Renal pelvis (tissue), 4 donors: Measurements from ENCODE around the gene GCN1. TPM values are rescaled to one million over a fixed set of nuclear protein-coding genes. Genes with fewer than 3 reads are reported as not detected.

Experiments
- DNase-seq: peaks from one replicate; pipeline ENCODE4 v3.0.0-alpha.2; 2013
- polyA plus RNA-seq, 3 donors: library from polyadenylated mRNA; unstranded; fragments of 120-200 nt; gene quantifications; one replicate each; pipeline ENCODE4 v1.2.1, GENCODE V29; 2013; ENCODE audit not compliant: insufficient read length in 3 of 3

The GCN1 gene
- polyA plus RNA-seq, 3 donors = 55.3 to 73.2 (median 64.6) TPM

DNA sequence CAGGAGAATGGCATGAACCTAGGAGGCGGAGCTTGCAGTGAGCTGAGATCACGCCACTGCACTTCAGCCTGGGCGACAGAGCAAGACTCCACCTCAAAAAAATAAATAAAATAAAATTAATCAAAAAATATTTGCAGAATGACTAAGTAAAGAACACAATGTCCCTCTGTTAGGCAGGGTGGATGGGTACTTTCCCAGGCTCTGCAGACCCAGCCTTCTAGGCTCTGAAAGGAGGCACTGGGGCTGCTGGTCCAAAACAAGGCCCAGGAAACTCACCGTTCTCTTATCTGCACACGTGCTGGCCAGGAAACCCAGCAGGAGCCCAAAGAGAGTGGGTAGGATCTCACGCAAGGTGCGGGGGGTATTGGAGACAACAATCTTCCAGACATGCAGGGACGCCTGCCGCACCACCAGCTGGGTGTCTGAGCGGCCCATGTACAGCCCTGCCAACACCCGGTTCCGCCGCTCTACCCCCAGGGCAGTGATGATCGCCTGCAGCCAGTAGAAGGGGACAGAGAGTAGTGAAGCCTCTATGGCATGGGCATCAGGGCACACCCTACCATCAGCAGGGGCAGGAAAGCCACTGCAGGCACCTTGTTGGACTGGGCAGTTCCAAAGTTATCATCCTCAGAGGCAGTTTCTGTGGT is 52.2 kb downstream of the GCN1 start:
- DNase-seq = no peak

DNA sequence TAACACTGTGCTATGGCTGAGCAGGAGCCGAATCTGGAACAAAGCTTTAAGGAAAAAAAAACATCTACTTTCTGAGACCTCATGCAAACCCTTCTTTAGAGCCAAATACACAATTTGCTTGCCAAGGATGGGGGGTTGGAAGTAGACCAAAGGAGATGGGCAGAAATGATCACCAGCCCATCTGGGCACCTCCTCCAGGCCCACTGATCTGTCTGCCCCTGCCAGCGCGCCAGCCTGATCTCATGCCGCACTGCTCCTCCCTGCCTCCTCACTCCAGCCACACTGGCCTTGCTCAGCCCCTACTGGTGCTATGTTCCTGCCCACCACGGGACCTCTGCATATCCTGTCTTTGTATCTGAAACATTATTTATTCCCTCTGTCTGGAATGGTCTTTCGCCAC is 53.2 kb downstream of the GCN1 start:
- DNase-seq = no peak

DNA sequence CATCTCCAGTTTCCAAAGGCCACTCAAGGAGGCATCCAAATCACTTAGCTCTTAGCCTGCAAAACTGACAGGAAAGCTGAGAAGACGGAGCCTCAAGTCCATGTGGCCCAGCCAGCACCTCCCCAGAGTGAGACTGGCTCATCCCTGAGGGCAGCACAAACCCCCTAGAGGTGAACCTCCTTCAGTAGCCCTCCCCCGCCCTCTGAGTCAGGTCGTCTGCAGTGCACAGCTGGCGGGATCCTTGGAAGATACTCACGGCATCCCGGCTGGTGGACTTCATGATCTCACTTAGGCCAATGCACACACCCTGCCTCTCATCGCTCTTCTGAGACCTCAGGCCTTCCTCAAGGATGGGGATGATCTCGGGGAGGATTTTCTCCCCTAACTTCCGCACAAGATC is 53.9 kb downstream of the GCN1 start:
- DNase-seq = no peak

DNA sequence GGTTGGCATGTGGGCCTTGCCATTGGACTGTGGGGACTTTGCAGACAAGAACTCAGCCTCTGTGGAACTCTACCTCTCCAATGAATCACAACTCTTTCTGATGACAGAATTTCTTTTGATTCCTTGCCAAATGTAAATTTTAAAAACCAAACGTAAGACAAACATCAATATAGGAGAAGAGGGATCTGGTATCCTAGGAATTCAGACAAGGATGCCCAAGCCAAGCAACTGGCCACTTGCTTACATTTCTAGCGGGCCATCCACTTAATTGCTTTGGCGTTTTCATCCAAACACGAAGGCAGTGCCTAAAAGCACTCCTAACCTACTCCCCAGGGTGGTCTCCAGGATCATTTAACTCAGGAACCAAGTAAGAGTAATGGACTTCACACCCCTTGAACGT is 54.6 kb downstream of the GCN1 start:
- no peak for DNase-seq

DNA sequence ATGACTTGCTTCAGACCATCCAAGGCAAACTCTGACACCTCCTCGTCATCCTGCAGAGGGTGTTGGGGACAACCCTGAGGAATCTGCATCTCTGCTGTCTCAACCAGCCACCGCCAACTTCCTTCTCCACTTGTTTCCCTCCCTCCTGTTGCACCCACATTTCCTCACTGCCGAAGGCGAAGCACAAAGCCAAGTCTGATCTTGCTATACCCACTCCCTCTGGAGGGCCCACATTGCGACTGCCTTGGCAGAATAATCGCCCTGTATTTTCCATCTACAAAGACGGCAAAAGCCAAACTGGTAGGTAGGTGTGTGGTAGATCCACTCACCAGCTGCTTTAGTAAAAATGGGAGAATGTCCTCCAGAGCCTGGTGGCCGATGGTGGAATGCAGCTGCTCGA is 56.1 kb downstream of the GCN1 start:
- DNase-seq = no peak

DNA sequence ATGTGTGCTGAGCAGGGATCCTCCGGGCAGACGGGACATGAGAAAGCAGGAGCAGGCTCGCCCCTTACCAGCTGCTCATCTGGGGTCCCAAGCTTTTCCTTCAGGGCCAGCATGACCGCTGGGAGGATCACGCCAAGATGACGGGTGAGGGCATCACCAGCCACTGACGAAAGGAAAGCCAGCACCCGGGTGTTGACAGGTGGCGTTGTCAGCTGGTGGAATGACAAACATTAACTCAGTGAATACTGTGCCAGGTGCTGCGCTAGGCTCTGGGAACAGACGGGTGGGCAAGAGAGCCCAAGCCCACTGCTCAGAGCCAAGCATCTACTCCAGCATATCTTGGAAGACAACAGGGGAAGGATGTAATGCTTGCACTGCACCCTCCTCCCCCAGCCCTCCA is 56.7 kb downstream of the GCN1 start:
- no peak for DNase-seq

DNA sequence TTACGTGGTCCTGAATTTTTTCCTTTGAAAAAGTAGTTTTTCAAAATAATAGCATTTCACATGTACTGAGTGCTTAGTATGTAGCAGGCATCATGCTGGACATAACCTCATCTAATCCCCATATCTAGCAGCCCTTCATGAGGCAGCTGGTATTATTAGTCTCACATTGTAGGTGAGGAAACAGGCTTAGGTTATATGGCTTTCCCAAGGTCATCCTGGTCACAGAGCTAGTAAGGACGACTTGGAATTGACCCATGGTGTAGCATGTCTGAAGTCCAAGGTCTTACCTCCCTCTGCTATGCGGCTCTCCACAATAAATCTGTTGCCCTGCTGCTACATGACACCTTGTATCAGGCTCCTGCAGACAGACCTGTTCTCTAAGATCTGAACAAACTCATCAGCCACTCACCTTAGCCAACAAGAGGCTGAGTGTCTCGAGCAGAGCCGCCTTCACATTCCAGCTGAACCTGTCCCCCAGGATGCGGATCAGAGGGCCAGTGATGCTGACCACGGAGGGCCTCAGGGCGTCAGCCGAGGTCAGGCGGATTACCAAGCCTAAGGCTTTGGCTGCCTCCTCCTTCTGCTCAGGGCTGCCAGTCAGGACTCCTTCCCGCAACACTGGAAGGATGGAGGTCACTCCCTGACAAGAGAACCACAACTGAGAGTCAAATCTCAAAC is 58.3 kb downstream of the GCN1 start:
- DNase-seq = no peak

DNA sequence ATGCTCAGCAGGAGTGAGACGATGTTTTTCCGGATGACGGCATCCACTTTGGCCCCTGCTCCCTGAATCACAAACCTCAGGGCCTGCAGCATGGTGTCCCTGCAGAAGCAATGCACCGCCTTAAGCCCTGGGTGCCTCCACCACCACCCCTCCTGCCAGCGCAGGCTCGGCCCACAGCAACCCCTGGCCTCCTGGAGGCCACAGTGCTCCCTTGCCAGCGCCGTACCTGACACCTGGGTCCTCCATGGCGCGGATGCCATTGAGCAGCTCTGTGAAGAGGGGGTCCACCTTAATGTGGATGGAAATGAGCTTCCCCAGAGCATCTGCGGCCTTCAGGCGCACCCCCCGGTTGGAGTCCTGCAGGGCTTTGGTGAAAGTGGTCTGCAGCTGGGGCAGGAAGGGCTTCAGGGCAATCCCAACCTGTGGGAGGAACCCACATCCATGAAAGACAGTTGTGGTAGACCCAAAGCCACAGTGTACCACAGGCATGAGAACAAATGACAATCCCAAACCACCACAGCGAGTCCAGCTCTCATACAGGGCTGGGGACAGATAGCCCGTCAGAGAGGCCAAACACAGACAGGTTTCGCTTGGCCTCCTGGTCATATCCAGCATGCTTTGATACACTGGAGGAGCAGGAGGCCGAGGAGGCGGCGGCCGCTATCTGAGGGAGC is 60.1 kb downstream of the GCN1 start:
- DNase-seq = no peak

DNA sequence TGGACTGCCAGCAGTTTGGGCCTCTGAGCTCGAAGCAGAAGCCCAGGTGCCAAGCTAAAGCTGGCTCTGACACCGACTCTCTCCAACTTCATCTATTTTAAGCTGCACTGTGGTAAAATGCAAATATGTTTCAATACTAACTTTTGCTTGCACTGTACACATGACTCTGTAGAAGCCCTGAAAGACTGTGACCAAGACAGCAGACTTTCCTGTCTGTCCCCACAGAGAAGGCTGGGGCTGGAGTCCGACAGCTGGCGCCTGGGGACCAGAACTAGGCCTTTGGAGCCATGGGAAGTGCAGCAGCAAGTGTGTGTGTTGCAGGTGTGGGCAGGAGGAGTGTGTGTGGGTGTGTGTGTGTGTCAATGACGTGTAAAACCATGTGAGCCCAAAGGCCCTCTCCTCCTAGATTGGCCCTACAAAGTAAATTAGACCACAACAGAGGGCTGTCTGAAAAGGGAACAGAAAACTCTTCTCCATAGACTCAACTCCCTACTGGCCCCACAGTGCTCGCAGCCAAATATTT is 61.6 kb downstream of the GCN1 start:
- DNase-seq = no peak

DNA sequence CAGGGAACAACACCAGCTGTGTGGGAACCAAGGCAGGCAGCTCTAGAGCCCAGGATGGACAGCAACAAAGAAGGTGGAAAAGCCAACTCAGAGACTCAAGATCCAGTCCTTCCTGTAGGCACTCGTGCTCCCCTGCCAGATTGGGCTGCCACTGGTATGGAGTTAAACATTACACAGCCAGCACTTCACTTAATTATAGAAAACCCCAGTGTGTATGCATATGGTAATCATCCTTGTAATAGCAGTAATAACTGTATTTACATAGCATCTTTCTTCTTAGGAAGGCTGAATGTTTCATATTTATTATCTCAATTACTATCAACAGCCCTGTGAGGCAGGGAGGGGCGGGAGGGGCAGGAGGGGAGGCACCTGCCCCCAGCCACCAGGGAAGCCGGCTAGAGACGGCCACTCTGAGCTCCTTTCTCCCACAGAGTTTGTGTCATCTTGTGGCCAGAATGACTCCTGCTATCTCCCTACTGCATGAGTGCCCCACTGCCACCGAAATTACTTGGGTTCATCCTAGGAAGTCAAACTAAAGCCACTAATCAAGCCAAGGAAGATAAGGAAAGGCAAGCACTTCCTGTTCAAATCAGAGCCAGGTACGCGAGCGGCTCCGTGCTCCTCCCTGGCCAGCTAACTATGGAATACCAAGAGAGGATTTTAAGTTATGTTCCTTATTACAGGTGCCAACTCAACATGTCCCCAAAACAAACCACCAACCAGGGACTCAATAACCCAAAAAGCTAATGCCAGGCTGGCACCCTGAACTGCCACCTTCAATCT is 62.3 kb downstream of the GCN1 start:
- no peak for DNase-seq

DNA sequence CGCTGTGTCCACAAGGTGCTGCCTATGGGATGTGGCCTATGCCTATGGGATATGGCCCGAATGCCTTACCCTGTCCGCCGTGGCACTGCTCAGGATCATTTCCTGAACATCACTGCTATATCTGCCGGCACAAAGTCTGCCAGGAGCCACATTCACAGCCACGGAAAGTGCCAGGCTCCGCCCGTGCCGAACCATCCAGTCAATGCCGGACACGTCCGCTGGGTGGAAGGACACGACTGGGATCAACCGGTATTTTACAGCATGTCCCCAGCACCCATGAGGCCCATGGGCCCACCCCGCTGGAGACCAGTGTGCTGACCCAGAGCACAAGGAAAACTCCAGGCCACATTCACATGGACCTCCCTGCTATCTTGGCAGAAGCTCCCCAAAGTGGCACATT is 63.4 kb downstream of the GCN1 start:
- DNase-seq = no peak

DNA sequence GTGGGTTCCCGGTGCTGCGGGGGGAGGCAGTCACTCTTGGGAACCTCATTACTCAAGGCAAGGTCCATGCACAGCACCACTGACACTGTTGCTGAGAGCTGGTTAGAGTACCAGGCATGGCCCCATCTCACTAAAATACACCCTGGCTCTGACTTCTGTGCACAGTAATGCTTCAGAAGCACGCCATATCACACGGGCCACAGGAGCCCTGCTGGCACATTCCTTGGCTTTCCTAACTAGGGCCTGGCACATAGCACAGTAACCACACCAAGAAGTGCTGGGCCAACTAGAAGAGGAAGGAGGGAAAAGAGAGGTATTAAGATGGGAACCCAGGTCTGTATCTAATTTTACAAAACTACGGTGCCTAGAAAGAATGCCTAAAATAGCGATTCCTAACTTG is 64.5 kb downstream of the GCN1 start:
- no peak for DNase-seq

DNA sequence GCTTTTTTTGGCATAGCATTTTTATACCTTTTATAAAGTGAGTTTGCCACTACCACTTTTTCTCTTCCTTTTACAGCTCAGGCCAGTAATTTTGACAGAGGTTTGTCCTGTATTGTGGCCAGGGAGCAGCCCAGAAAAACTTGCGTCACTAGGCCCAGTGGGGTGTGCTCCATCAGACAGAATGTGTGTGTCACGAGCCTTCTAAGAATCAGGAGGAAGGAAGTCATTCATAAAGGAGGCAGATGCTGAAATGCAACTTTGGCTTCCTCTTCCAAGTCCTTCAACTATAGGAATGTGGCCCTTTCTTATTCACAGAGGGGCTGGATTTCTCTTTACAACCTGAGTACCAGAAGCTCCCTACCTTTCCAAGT is 67.9 kb downstream of the GCN1 start:
- DNase-seq = no peak

DNA sequence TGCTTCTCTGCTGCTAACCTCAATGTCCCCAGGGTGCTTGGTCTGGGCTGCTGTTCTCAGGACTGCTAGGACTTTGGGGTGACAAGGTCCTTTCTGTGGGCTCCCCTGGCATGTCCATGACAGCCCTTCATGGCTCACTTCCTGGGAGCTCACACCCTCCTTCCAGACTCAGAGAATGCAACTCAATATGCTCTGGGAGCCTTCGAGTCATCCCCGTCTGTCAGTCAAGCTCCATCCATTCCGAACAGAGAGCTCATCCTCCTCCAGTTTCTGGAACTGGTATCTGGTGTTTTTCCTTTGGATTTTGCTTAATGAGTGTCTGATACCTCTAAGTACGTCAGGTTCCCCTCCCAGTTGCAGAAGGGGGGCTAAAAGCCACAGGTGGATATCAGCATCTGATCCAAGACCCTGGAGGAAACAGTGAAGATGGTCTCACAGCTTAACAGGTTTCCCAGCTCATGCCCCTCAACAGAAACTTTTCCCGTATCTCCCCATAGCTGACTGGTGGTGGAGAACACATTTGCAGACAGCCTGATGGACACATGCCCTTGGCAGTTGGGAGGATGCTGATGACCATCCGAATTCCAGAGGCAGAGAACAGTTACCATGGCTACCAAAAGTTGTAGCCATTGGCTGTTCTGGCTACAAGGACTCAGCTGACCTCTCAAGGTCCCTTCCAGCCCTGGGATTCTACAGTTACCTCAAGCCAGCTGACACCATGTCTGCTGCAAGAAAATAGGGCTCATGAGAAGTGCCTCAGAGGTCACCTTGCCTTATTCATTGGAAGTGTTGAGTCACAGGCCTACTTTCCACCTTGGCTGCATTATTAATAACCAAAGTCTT is 68.5 kb downstream of the GCN1 start:
- no peak for DNase-seq

DNA sequence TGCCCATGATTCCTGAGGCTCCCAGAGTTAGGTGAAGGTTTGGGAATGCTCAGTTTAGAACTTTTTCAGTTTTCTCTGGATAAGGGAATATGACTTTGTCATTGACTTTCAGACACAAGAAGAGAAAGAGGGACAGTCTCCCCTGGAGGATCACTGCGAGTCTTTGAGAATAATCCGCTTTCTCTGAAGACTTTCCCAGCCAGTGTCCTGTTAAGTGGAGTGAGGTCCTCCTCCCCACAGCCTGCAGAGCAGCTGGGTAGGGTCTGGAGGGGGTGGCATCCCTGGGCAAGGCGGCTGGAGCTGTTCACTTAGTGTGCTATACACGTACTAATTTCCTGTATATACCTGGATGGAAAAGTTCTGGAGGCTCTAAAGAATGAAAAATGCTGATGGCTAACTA is 69.5 kb downstream of the GCN1 start:
- DNase-seq = no peak

DNA sequence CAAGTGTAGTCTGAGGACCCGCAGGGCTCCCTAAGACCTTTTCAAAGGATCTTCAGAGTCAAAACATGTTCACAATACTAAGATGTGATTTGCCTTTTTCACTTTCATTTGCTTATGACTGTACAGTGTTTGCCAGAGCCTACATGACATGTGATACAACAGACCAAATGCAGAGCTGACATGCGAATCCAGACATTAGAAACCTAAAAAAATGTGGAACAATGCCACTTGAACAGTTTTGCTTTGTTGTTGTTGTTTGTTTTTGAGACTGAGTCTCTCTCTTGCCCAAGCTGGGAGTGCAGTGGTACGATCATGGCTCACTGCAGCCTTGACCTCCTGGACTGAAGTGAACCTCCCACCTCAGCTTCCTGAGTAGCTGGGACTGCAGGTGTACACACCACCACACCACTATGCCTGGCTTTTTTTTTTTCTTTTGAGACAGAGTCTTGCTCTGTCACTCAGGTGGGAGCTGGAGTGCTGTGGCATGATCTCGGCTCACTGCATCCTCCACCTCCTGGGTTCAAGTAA is 72.7 kb downstream of the GCN1 start:
- DNase-seq = no peak

DNA sequence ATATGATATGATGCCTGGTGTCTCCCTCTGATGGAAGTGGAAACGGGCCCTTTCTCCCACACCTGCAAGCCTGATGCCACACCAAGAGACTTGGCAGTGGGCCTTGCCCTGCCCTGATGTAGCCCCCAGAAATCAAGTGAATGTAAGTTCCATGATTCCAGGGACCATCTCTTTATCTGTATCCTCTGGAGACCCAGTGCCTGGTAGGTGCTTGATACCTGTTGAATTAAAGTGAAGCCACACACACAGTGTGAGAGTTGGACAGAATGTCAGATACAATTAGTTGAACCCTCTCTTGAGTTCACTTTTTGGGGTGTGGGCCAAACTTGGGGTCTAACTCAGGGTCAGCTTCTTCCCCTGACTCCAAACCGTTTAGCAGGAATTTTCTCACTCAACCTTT is 73.2 kb downstream of the GCN1 start:
- DNase-seq = no peak

DNA sequence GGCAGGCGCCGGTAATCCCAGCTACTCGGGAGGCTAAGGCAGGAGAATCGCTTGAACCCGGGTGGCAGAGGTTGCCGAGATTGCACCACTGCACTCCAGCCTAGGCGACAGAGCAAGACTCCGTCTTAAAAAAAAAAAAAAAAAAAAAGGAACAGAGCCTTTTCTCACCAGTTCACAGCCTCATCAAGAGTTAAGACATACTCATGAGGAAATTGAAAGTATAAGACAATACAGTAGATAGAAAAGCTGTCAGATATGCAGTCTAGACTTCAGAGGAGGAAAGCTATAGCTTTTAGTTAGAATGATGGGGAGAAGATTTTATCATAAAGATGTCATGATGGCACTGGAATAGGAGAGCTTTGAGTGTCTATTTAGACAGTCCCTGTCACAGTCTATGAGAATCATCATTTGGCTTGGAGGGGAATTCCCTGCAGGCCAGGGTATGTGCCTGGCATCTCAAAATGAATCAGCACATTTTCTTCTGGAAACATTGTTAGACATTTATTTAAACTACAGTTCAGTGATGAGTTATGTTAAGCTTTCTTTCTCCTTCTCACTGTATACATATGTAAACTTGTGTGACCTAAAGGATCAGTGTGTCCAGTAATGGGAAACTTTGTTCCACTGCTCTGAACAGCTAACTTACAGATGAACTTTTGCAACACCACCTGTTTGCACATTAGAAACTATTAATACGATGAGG is 75.1 kb downstream of the GCN1 start:
- DNase-seq = no peak

DNA sequence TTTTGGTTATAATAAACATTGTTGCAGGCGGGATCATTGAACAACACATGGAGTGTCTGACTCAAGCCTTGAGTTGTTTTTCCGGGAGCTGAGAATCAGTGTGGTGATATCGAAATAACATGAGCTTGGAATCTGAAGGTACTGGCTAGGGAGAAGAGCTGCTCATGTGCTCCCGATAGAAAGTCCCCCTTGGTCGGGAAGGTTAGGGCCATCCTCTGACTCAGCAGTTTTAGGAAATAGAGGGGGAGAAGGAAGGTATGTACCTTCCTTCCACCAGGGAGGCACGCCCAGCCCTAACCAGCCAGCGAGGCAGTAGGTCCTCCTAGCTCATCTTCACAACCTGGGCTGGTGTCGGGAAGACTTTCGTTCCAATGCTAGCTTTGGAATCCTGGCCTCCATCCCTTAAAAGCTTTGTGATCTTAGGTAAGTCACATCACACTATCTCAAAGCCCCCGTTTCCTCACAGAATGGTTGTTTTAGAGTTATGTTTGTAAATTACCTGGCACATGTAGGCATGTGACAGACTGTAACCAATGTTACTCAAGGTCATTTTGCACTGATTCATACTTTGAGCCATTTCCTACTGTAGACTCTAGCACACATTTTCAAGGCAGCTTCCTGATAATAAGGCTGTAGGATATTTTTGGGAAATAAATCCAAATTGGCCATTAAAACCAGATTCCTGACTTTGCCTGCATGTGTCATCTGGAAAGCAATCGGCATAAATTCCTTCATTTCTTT is 76.0 kb downstream of the GCN1 start:
- DNase-seq = no peak

DNA sequence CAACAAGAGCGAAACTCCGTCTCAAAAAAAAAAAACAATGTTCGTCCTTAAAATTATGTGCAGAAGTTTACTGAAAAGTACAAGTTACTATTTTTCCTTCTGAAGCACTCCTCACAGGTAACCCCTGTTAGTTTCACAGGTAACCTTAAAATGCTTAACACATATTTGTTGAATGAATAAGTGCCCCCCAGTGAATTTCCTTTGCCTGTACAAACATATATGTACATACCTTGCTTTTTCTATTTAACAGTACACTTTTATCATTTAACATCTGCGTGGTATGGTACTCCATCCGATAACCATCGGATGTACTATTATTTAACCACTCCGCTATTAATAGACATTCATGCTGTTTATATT is 76.6 kb downstream of the GCN1 start:
- DNase-seq = no peak
